Hepatocyte (in vitro differentiated cells): ENCODE data around the gene SLC29A4. TPM values are rescaled to one million over a fixed set of nuclear protein-coding genes. Genes with fewer than 3 reads are reported as not detected.
"Not testable (repeated sequence)": the region's sequence is repeated elsewhere in the genome, so short reads cannot be mapped to it uniquely, and the experiment has no call there.

Experiments
- DNase-seq: peaks from one replicate; pipeline ENCODE4 v3.0.0-alpha.2; 2016; ENCODE audit warnings: low spot score
- H2AFZ ChIP-seq: fragments of 200-600 bp; sonication (generic); 2 replicates; pipeline ENCODE4 v1.6.0; 2016; ENCODE audit warnings: antibody characterized with exemption, mild to moderate bottlenecking
- H3K27ac ChIP-seq: fragments of 200-600 bp; sonication (generic); 2 replicates; pipeline ENCODE4 v1.5.1; 2016; ENCODE audit warnings: mild to moderate bottlenecking
- H3K27me3 ChIP-seq: fragments of 200-600 bp; sonication (generic); 2 replicates; pipeline ENCODE4 v1.6.1; 2016
- H3K36me3 ChIP-seq: fragments of 200-600 bp; sonication (generic); replicated peaks from 2 replicates; pipeline ENCODE4 v1.5.1; 2016; ENCODE audit warnings: low read depth; ENCODE audit not compliant: insufficient read depth
- H3K4me1 ChIP-seq: fragments of 200-600 bp; sonication (generic); 2 replicates; pipeline ENCODE4 v1.5.1; 2016; ENCODE audit warnings: mild to moderate bottlenecking, moderate library complexity; ENCODE audit not compliant: insufficient read depth
- H3K4me2 ChIP-seq: fragments of 200-600 bp; sonication (generic); 2 replicates; pipeline ENCODE4 v1.6.0; 2016
- H3K4me3 ChIP-seq: fragments of 200-600 bp; sonication (generic); 2 replicates; pipeline ENCODE4 v1.5.1; 2016; ENCODE audit warnings: mild to moderate bottlenecking
- H3K79me2 ChIP-seq: fragments of 200-600 bp; sonication (generic); 2 replicates; pipeline ENCODE4 v1.6.0; 2017; ENCODE audit warnings: mild to moderate bottlenecking
- H3K9me2 ChIP-seq: fragments of 200-600 bp; sonication (generic); replicated peaks from 2 replicates; pipeline ENCODE4 v1.6.0; 2017; ENCODE audit warnings: mild to moderate bottlenecking; ENCODE audit not compliant: insufficient read depth
- H3K9me3 ChIP-seq: fragments of 200-600 bp; sonication (generic); 2 replicates; pipeline ENCODE4 v1.5.1; 2016; ENCODE audit warnings: low read depth, mild to moderate bottlenecking
- H4K20me1 ChIP-seq: fragments of 200-600 bp; sonication (generic); 2 replicates; pipeline ENCODE4 v1.6.0; 2016; ENCODE audit warnings: mild to moderate bottlenecking; ENCODE audit not compliant: insufficient read depth, poor library complexity, severe bottlenecking
- EZH2 ChIP-seq: fragments of 200-600 bp; sonication (generic); IDR thresholded peaks from 2 replicates; pipeline ENCODE4 v1.6.1; 2016; ENCODE audit warnings: antibody characterized with exemption, mild to moderate bottlenecking, borderline replicate concordance
- EZH2phosphoT487 ChIP-seq: fragments of 200-600 bp; sonication (generic); IDR thresholded peaks from one replicate; pipeline ENCODE4 v1.6.1; 2018; ENCODE audit warnings: antibody characterized with exemption, mild to moderate bottlenecking, low read depth, moderate library complexity; ENCODE audit not compliant: unreplicated experiment, severe bottlenecking
- WGBS: methylation state at CpG from one replicate; pipeline ENCODE4 v1.1.6; 2016; ENCODE audit warnings: low lambda C conversion rate; ENCODE audit errors: missing lambda C conversion rate; 5-methylcytosine and 5-hydroxymethylcytosine counted together
- polyA plus RNA-seq: library from polyadenylated mRNA; unstranded; fragments of >200 nt; fragmentation: Nextera tagmentation; extraction: Ambion mirVana; gene quantifications from 2 replicates; pipeline ENCODE4 v1.2.1, GENCODE V29; 2016
- total RNA-seq: library from RNA; depleted of rRNA; stranded (reverse); fragments of >200 nt; gene quantifications from 2 replicates; pipeline ENCODE4 v1.2.3, GENCODE V29; 2014
- TF ChIP-seq, protein P1 (sequence below): fragments of 200-600 bp; sonication (generic); IDR thresholded peaks from 2 replicates; pipeline ENCODE4 v1.5.1; 2016; ENCODE audit warnings: antibody characterized with exemption, mild to moderate bottlenecking; ENCODE audit not compliant: poor library complexity

SLC29A4 gene
- total and polyA plus RNA-seq, 2 experiments from 2014 or later: 21.9 to 36.1 TPM

DNA sequence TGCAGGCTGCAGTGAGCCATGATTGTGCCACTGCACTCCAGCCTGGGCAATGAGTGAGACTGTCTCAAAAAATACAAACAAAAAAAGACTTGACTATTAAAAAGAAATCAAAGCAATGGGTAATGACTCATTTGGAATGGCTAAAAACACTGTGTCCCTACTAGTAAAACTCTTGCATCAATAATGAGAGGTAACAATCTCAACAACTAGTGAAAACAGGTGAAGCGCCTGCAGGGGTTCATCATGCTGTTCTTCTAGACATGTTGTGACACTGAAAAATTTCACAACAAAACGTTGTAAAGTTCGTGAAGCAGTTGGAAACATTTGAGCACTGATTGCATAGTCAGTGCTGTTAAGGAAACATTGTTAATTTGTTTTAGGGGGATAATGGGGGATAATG is 26.9 kb upstream of the SLC29A4 start:
- Histone ChIP-seq H3K9me2 (no peaks in the 10 kb centered on the region), H2AFZ (no peak overlapping the region), H3K4me3 (no peak overlapping the region), H3K27me3 (no peaks in the 10 kb centered on the region), H3K36me3 (no peaks in the 10 kb centered on the region), H3K4me1 (no peaks in the 10 kb centered on the region), H3K4me2 (no peak overlapping the region), H3K9me3 (no peaks in the 10 kb centered on the region), H3K79me2 (no peaks in the 10 kb centered on the region), H3K27ac (no peak overlapping the region), H4K20me1 (no peaks in the 10 kb centered on the region)
- DNase-seq: no peak
- TF ChIP-seq EZH2: no peak
- TF ChIP-seq EZH2phosphoT487: no peak
- TF ChIP-seq, protein P1, sequence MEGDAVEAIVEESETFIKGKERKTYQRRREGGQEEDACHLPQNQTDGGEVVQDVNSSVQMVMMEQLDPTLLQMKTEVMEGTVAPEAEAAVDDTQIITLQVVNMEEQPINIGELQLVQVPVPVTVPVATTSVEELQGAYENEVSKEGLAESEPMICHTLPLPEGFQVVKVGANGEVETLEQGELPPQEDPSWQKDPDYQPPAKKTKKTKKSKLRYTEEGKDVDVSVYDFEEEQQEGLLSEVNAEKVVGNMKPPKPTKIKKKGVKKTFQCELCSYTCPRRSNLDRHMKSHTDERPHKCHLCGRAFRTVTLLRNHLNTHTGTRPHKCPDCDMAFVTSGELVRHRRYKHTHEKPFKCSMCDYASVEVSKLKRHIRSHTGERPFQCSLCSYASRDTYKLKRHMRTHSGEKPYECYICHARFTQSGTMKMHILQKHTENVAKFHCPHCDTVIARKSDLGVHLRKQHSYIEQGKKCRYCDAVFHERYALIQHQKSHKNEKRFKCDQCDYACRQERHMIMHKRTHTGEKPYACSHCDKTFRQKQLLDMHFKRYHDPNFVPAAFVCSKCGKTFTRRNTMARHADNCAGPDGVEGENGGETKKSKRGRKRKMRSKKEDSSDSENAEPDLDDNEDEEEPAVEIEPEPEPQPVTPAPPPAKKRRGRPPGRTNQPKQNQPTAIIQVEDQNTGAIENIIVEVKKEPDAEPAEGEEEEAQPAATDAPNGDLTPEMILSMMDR: no peak
- WGBS: 65% methylated on average over 3 of the region's 3 CpGs

DNA sequence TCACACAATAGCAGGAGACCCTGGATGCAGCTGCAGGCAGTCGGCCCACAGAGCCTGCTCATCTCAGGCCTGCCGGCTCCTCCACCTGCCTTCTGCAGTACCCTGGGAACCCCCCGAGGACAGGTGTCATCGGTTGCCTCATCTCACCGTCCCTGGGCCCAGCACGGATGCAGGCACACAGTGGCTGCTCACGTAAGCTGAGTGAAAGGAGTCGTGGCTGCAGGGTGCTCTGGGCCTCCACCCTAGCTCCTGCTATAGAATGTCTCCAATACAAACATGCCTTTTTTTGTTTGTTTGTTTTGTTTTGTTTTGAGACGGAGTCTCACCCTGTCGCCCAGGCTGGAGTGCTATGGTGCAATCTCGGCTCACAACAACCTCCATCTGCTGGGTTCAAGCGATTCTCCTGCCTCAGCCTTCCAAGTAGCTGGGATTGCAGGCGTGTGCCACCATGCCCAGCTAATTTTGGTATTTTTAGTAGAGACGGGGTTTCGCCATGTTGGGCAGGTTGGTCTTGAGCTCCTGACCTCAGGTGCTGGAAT is 22.1 kb upstream of the SLC29A4 start:
- not testable (repeated sequence) for H3K27ac ChIP-seq, H4K20me1 ChIP-seq, H3K27me3 ChIP-seq, H3K4me2 ChIP-seq, H3K9me3 ChIP-seq, H2AFZ ChIP-seq, H3K36me3 ChIP-seq, H3K4me1 ChIP-seq, DNase-seq, H3K4me3 ChIP-seq, H3K79me2 ChIP-seq, H3K9me2 ChIP-seq
- WGBS: 92% methylated on average over 15 of the region's 15 CpGs

DNA sequence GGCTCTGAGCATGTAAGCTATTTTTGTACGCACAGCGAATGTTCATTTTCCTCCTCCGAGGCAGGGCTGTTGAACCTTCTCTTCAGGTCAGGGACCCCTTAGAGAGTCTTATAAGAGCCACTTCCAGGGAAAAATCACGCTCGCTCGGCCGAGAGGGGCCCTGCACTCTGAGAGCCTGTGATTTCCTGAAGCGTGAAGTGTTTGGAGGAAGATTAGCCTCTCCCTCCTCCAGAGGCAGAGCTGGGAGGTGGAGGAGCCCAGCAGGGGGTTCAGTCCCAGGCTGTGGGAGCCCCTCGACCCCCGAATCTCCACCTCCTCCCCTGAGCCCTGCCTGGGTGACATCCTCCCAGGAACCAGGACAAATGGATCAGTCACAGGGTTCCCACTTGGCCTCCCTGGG is 19.7 kb upstream of the SLC29A4 start:
- not testable (repeated sequence) for H3K36me3 ChIP-seq, H3K27me3 ChIP-seq, H3K4me2 ChIP-seq, H4K20me1 ChIP-seq, H3K4me3 ChIP-seq, H3K9me3 ChIP-seq, H3K27ac ChIP-seq, DNase-seq, H2AFZ ChIP-seq, H3K79me2 ChIP-seq, H3K9me2 ChIP-seq, H3K4me1 ChIP-seq
- WGBS: 67% methylated on average over 10 of the region's 10 CpGs

DNA sequence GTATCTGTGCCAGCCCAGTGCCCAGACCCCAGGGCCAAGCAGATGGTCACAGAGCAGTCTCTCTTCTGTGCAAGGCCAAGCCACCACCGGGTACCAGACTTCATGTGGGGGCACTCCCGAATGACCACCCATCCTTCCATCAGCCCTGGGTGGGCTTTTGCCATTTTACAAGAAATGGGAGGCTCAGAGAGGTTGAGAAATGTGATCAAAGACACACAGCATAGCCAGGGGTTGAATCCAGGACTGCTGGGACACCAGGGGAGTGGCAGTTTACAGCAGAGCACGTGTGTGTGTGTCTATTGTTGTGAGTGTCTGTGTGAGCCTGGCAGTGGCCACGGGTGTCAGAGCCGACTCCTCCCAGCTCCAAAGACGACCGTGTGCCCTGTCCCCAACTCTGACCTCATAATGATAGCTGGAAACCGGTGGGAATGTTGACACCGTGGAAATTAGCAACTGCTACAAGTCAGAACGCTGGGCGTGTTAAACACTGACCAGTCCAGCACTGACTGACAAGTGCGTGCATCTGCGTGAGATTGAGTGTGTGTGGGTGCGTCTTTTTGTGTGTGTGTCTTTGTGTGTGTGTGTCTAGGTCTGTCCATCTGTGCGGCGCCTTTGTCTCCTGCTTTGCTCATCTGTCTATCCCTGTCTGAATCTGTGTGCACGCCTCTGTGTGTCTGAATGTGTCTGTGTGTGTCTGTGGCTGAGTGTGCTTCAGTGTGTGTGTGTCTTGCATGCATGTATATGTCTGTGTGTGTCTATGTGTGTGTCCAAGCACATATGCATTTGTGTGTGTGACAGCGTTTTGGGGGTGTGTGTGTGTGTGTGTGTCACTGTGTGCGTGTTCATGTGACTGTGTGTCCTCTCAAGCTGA is 17.2 kb upstream of the SLC29A4 start:
- no peak for DNase-seq
- TF ChIP-seq EZH2phosphoT487 (no peak), EZH2 (no peak)
- TF ChIP-seq, protein P1: no peak
- Histone ChIP-seq H3K79me2 (no peaks in the 10 kb centered on the region), H3K36me3 (no peaks in the 10 kb centered on the region), H3K4me2 (no peak overlapping the region), H4K20me1 (no peaks in the 10 kb centered on the region), H3K9me2 (no peaks in the 10 kb centered on the region), H3K27me3 (no peaks in the 10 kb centered on the region), H2AFZ (no peak overlapping the region), H3K9me3 (no peaks in the 10 kb centered on the region), H3K4me1 (no peaks in the 10 kb centered on the region), H3K27ac (no peak overlapping the region), H3K4me3 (no peak overlapping the region)
- WGBS: 80% methylated on average over 19 of the region's 19 CpGs
